HTERT RPE-1 (cell line): ENCODE results near the gene SNX14.
"Not testable (repeated sequence)": the region's sequence is repeated elsewhere in the genome, so short reads cannot be mapped to it uniquely, and the experiment has no call there.

Experiments
- in situ Hi-C: fragments of 300-500 bp; cut with MboI; formaldehyde crosslinking; loops from 4 replicates; pipeline ENCODE4 v1.14.3; 2020; ENCODE audit warnings: low sequenced_read_pairs

The SNX14 gene, protein sequence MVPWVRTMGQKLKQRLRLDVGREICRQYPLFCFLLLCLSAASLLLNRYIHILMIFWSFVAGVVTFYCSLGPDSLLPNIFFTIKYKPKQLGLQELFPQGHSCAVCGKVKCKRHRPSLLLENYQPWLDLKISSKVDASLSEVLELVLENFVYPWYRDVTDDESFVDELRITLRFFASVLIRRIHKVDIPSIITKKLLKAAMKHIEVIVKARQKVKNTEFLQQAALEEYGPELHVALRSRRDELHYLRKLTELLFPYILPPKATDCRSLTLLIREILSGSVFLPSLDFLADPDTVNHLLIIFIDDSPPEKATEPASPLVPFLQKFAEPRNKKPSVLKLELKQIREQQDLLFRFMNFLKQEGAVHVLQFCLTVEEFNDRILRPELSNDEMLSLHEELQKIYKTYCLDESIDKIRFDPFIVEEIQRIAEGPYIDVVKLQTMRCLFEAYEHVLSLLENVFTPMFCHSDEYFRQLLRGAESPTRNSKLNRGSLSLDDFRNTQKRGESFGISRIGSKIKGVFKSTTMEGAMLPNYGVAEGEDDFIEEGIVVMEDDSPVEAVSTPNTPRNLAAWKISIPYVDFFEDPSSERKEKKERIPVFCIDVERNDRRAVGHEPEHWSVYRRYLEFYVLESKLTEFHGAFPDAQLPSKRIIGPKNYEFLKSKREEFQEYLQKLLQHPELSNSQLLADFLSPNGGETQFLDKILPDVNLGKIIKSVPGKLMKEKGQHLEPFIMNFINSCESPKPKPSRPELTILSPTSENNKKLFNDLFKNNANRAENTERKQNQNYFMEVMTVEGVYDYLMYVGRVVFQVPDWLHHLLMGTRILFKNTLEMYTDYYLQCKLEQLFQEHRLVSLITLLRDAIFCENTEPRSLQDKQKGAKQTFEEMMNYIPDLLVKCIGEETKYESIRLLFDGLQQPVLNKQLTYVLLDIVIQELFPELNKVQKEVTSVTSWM

DNA sequence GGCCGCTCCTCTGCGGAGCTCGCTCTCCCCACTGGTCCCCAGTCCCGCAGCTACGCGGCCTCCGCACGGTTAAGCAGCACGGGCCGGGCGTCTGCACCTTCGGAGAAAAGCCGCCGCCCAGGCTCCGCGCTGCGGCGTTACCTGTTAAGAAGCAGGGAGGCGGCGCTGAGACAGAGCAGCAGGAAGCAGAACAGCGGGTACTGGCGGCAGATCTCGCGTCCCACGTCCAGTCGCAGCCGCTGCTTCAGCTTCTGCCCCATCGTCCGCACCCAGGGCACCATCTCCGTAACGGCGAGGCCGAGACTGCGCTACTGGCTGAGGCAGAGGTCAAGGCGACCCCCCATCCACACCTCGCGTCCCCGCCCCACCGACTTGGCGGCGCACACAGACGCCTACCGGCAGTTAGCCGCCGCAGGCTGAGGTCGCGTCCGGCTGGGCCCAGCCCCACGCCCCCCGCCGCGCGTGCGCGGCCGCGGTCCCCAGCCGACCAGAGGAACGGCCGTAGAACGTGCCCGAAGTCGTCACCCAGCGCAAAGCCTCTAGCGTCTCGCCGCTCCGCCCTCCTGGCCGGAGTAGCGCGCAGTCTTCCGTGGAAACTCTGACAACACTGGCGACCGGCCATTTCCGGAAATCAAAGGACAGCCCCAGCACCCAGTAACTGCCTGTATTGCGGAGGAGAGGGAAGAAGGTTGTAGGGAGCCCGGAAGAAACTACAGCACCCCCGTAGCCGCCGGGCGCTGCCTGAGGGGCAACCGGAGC lies at the start of gene SNX14:
Gene SNX14 (minus strand): TSS at position 421 of the 759 bp plus-strand sequence. CDS start 140 bp downstream, at position 281.
- in situ Hi-C loops, result no loop called here

DNA sequence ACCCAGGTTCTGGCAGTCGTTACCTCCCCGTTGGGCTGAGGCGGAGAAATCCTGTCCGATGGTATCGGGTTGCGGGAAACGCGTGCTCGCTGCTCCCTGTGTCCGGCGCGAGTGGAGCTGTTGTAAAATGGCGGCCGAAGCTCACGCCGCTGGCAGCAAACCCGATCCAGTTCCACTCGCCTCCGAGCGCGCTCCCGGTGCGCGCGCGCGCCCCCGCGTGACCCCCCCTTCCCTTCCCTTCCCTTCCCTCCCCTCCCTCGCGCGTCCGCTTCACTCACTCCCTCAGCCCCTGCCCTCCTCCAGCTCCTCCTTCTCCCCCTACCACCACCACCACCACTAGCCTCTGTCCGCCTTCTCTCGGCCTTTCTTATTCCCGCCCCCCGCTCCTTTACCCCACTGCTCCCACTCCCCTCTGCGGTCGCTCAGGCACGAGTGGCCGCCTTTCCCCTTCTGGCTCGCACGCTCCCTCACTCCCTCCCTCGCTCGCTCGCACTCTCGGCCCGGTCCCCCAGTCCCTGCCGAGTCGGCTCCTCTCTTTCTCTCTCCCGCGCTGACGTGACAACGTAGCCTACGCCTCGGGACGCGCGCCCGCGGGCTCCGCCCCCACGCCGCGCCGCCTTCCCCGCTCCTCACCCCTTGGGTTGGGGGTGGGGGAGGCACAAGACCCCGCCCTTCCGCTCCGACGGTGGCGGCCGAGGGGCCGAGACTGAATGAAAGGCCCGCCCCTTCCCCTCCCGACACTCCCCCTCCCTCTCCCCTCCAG lies 49.3 kb upstream of the SNX14 start, which contains the start of gene SYNCRIP:
Gene SYNCRIP (minus strand): TSS at position 113 of the 763 bp plus-strand sequence. CDS start 1,447 bp downstream, outside the sequence.
- in situ Hi-C loops, result no loop called here

DNA sequence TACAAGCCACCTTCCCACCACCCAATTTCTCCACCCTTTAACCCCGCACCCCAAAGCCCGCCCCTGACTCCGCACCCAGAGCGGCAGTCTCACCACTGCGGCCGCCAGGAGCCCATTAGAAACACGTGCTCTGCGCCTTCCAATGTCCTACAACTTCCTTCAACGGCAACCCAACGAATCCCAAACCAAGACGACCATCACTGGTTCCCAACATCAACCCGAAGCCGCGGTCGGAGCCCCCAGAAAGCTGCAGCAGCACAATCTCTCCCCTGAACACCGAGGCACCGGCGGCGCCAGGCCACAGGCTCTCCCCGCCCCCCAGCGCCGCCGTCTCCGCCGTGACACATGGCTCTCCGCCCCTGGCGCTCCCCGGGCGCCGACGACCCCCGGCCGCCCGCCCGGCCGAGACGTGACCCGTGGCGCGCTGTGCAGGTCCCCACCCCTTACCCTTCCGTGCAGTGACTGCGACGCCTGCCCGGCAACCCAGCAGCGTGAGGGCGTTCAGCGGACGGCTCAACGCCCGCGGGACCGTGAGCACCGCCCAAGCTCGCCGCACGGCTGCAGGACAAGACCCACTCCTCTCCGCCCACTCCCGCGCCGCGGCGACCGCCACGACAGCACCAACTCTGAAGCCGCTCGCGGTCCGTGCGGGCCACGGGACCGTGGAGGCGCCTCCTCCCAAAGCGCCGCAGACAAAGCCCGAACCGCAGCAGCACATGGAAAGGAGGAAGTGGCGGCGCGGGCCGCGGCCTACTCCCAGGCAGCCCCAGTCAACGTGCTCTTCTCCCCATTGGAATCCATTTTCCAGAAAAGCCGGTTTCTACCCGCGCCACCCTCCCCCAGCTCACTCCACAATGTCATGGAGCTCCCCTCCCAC lies 48.5 kb upstream of the SNX14 start:
- in situ Hi-C loops, result no loop called here

DNA sequence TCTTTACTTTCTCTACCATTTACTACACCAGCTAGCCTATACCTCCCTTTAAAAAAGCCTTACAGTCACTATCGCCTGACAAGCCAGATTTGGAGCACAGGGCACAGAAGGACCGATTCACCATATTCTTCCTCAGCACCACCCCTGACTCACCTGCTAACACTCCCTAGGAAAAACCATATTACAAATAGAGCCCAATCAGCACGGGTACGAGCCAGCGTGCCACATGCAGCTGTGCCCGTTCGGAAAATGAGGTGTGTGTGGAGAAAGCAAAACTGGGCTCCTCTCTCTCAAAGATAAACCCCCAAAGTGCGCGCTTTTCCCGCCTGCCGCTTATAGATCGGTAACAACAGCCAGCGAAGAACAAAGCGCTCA lies 47.9 kb upstream of the SNX14 start:
- in situ Hi-C loops, result no loop called here

DNA sequence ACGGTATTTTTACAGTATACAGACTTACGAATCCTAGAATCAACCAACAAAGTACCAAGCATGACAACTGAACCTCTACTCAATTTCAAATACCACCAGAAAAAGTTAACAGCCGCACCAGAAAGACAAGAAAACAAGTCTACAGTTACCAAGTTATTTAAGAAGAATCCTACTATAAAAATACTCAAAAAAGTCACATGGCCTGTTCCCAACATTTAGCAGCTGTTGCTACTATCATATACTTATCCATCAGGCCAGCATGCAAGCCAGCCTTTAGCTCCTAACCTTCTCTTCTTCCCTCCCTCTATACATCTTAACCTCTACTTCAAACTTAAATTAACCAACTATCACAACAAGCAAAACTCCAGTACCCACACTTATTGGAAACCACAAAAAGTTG lies 47.2 kb upstream of the SNX14 start:
- in situ Hi-C loops, result no loop called here

DNA sequence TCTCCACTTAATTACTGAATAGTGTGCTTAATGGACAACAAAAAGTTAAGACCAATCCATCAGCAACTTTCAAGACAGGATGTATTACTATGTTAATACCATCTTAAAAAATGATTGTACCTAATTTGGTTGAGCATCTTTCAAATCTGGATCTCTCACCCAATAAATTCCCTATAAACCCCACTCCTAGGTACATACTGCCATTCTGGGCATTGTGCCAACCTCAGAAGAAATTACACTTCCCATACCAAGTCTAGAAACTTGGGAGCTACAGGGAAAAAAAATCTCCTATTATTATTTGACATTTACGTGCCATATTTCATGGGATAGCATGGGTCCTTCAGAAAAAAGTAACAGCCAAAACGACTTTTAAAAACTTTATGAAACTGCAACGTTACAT lies 43.9 kb upstream of the SNX14 start:
- in situ Hi-C loops, result no loop called here

DNA sequence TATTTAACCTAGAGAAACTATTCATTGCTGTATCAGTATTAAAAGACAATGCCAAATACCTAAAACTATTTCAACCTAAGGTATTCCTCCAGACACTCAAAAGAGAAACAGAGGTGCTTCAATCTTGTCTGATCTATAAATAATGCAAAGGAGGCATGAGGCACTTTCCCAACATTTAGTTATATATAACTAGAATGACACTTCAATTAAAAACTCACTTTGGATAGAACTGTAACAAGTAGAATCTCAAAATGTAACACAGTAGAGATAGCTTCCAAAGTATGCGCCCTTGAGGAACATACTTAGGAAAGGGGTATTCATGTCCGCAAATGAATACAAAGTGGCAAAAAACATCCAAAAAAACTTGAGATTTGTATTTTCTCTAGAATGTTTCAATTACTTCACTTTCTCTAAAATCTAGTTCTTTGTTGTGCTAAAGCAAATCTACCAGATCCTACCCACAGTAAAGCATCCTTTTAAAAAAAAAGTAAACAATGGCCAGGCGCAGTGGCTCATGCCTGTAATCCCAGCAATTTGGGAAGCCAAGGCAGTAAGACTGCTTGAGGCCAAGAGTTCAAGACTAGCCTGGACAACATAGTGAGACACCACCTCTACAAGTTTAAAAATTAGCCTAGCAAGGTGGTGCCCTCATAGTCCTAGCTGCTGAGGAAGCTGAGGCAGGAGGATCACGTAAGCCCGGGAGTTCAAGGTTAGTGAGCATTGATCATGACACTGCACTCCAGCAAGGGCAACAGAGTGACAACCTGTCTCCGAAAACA lies 38.7 kb upstream of the SNX14 start:
- in situ Hi-C loops, result no loop called here

DNA sequence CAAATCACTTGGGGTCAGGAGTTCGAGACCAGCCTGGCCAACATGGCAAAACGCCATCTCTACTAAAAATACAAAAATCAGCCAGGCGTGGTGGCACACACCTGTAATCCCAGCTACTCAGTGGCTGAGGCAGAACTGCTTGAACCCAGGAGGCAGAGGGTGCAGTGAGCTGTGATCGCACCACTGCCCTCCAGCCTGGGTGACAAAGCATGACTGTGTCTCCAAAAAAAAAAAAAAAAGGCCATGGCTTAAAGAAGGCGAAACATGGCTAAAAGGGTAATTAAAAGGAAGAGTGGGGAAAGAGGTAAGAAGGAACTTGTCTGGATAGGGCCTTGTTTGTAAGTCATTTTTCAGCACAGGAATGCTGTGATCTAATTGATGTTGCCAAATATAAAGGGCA lies 37.5 kb upstream of the SNX14 start:
- in situ Hi-C loops, result not testable (repeated sequence)

DNA sequence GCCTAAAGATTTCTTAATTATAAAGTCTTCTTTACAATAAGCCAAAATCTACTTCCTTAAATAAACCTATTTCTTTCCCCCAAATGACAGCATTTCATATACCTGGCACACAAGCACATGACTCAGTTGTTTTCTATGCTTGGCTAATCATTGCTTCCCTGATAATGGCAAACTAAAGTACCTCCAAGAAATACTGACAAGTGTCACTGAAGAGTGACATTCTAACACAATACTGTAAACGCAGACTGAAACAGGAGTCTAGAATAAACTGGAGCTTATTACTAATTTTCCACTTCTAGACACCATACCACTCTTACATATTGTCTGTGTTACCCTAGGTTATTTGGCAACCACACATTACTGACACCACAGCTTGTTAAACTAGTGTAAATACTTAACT lies 34.7 kb upstream of the SNX14 start:
- in situ Hi-C loops, result no loop called here

DNA sequence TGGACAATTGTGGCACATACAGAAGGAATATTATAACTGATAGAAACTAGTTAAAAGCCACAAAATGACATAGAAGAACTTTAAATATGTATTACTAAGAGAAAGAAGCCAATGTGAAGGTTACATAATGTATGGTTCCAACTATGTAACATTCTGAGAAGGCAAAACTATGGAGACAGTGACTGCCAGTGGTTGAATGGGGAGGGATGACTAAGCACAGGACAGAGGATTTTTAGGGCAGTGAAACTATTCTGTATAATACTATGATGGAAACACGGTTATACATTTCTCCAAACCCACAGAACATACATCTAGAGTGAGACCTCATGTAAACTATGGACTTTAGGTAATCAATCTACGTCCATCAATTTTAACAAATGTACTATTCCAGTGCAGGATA lies 26.6 kb upstream of the SNX14 start:
- in situ Hi-C loops, result no loop called here

DNA sequence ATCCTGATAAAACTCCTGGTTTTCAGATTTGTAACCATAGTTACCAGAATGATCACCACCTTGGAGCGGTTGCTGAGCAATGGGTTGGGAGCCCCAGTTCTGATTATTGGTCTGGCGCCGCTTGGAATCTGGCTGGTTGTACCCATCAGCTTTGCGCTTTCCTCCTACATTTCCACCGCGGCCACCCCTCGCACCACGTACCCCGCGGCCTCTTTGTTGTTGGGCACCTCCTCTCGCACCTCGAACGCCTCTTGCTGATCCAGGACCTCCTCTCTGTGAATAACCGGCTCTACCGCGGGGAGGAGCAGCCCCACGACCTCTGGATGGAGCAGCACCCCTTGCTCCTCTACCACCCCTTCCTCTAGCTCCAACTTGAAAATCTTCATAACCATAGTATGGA lies 21.1 kb upstream of the SNX14 start:
- in situ Hi-C loops, result no loop called here

DNA sequence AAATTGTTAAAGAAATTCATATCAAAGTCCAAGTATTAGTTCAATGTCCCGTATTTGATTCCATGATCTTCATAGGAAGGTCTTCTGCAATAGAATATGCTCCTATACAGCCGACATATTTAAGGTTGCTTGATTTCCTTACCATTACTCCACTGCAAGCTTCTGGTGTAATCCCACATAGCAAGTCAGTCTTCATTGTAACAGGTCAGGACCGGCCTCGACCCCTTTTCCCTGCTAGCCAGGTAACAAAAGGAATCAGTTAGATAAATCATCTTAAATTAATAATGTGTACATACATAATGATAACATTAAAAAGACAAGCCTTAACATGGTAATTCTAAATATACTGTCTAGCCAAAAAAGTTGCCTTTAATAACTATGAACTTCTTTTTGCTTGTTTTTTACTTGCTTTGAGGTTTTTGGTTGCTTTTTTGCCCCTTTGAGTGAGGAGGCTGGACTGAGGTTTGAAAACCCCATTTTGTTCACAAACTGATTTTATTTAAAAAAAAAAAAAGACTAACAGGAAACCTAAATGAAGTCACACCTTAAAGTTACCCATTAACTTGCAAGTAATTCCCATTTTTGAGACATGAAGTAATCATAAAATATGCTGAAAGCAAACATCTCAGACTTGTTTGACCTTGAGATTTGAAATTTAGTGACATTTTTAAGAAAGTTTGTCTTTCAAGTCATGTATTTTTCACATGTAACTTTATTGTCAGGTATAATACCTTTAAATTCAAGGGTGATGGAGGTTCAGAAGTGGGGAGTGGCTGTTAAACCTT lies 19.2 kb upstream of the SNX14 start:
- in situ Hi-C loops, result no loop called here

DNA sequence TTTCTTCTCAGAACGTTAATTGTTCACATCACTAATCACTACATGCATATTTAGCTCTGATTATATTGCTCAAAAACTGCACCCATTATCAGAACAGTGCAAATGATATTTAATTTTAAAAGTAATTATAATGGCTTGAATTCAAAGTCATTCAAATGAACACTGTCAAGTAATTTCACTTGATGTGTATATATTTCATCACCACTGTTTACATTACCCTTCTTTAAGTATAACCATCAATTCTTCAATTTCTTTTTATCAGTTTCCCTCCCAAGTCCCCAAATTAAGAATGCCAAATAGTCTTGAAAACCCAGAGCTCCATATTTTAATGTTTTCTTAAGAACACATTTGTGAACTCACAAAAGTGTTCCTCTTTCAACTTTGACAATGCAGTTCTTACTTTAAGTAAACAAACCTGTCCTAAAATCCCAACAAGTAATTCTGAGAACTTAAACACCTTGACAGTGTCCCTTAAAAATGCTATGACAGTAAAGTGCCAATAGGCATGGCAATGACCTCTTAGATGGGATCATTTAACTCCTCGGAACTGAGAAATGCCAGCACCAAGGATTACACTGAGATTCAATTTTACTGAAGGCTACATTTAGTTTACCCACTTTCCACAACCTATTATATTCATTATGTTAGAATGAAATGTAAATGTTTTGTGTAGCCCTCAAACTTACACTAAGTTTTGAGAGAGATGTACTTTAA lies 16.7 kb upstream of the SNX14 start:
- in situ Hi-C loops, result no loop called here

DNA sequence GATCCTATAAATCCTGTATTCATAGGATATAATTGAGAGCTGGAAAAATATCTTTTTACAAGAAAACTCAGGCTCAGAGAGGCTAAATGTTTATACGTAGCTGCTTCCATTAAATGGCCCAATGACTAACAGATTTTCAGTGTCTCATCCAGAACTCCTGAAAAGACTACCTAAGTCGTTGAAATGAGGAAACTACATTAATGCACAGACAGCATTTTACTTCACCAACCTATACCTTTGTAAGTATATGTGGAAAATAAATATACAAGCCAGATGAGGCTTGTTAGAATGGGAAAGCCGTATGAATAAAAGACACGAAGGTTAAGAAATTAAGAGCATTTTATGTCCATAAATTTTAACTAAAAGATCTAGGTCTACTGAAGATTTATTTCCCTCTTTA lies 8.4 kb upstream of the SNX14 start:
- in situ Hi-C loops, result no loop called here

DNA sequence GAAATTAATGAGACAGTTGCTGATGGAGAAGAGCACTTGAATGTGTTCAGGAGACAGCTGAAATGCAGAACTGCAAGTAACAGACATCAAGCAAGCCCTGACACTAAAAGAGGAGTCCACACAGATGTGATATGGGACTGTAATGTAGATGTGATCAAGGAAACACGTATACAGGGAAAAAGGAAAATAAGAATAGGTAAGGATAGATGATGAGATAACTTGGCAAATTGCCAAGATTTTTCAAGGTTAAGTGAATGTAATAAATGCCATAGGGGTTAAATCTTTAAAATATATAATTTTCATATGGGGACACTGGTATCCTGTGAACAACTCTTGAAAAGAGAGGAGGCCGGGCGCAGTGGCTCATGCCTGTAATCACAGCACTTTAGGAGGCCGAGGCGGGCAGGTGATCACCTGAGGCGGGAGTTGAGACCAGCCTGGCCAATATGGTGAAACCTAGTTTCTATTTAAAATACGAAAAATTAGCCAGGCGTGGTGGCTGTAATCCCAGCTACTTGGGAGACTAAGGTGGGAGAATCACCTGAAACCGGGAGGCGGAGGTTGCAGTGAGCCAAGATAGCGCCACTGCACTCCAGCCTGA lies 7.2 kb upstream of the SNX14 start:
- in situ Hi-C loops, result no loop called here

DNA sequence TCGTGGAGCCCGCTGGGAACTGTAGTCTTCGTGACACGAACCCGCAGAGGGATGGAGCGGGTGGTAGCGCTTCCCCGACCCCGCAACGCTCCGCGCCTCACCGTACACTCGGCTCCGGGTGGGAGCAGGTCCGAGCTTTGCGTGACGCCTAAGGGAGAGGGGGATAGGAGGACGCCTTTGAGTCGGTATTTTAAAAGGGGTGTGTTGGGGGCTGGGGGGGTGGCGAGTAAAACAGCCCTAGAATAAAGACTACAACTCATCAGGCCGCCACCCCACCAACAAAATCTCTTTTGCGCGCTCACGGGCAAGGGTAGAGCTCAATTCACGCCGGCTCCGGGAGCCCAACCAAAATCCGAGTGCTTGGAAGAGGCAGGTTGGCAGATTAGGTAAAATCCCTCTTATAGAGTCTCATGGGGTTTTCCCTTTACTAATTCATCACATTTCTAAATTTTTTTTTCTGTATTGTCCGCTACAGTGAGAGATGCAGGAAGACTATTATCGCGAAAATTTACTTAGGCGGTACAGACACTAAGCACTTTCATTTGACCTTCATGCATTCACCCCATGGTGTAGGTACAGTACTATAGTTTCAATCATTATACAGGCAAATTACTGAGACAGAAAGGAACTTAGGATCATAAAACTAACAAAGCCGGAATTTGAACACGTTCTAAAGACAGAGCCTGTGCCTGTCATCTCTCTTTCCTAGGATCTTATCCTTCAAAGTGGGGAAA lies 706 bp upstream of the SNX14 start:
- in situ Hi-C loops, result no loop called here
